Activated T-helper 1 cell treated with Interleukin-2 at 50 U/mL for 16 hours (primary cell): ENCODE measurements around the gene GON4L.
"Not testable (repeated sequence)": the region's sequence is repeated elsewhere in the genome, so short reads cannot be mapped to it uniquely, and the experiment has no call there.

Experiments used
- DNase-seq: peaks from one replicate; pipeline ENCODE4 v3.0.0-alpha.2; 2020; ENCODE audit warnings: low read depth

GON4L gene

GRCh38 chr1:155745284-155746228, 111.5 kb downstream of the GON4L start:
- peak; percentile 84 for DNase-seq

DNA sequence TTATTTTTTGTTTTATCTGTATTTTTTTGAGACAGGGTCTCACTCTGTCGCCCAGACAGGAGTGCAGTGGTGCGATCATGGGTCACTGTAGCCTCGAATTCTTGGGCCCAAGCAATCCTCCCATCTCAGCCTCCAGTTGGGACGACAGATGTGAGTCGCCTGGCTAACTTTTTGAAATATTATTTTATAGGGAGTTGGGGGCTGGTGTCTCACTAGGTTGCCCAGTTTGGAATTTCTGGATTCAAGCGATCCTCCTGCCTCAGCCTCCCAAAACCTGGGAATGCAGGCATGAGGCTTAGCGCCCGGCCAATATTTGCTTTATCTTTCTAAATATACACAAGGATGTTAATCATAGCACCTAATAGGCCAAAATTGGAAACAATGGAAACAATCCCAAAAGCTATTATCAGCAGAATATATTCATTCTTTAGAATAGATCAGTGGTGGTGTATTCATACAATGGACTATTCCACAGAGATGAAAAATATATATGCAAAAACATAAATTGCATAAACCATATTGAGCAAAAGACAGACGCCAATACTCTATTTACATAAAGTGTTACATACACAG, 112.2 kb downstream of the GON4L start:
- no peak for DNase-seq

- DNase-seq = no peak
Measured at GRCh38 chr1:155741908-155742307, 115.1 kb downstream of the GON4L start.

DNA sequence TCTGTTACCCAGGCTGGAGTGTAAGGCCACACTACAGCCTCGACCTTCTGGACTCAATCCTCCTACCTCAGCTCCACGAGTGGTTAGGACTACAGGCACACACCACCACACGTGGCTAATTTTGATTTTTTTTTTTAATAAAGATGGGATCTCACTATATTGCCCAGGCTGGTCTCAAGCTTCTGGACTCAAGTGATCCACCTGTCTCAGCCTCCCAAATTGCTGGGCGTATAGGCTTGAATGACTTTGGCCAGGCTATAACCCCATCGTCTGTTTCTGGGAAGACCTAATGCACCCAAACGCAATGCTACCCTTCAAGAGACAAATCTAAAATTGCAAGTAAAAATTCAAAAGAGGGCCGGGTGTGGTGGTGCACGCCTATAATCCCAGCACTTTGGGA, 116.0 kb downstream of the GON4L start:
- no peak for DNase-seq

DNA sequence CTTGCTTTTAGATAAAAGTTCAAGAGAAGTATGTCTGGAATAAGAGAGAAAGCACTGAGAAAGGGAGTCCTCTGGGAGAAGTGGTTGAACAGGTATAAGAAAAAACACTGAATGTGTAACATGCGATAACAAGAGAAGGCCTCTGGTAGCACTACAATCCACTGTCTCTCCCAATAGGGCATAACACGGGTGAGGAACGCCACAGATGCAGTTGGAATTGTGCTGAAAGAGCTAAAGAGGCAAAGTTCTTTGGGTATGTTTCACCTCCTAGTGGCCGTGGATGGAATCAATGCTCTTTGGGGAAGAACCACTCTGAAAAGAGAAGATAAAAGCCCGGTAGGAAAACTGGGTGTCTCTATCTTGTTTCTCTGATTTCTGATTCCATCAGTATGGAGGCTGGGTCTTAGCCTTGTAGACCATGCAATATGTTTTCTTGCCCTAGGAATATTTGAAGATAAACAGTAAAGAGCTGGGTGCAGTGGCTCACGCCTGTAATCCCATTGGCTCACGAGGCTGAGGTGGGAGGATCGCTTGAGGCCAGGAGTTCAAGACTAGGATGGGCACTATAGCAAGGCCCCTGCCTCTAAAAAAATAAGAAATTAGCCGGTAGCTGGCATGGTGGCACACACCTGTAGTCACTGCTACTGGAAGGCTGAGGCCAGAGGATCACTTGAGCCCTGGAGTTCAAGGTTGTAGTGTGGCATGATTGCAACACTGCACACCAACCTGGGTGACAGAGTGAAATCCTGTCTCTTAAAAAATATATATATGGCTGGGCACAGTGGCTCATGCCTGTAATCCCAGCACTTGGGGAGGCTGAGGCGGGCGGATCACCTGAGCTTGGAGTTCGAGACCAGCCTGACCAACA, 127.7 kb downstream of the GON4L start:
- no peak for DNase-seq

DNA sequence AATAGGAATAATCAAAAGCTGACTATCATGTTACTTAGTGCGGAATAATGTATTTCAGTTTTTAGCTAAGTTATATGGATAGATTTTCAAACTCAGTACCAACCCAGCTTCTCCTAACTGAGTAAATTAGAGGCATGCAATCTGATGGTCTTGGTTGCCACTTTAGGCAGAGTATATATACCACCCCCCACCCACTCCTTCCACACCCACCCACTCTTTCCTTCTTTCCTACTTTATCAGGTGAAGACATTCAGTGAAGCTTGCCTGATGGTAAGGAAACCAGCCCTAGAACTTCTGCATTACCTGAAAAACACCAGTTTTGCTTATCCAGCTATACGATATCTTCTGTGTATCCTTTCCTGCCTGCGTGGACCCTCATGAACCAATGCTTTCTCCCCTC, 131.9 kb downstream of the GON4L start:
- no peak for DNase-seq

GRCh38 chr1:155719703-155720102, 137.3 kb downstream of the GON4L start:
- no peak for DNase-seq

DNA sequence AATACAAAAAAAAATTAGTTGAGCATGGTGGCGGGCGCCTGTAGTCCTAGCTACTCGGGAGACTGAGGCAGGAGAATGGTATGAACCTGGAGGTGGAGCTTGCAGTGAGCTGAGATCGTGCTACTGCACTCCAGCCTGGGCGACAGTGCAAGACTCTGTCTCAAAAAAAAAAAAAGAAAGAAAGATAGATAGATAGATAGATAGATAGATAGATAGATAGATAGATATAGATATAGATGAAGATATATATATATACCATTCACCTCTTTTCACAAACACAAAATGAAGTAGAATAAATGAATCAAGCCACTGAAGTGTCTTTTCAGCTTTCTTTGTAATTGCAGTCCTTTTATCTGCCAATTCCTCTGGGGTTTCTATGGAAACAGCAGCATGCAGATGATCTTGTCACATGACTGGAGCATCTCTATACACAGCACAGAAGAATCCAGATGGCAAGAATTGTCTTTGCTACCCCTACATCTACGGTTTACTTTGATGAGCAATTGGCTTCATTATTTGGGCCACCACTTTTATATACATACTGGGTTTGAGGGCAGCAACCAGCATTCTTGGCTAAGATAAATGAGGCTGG, 138.4 kb downstream of the GON4L start:
- not testable (repeated sequence) for DNase-seq

DNA sequence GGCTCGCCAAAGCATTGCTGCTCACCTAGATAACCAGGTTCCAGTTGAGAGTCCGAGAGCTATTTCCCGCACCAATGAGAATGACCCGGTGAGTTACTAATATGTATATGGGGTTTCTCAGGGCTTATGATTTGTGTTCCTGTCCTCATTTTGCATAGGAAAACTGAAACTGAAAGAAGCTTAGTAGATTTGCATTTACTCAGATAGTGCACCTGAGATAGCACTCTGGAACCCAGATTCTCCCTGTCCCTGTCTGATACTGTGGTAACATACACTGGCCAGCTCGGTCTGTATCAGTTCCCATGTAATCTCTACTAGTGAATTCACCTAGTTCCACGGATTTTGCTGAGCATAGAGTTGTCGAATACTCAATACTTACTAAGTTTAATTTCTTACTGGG, 140.0 kb downstream of the GON4L start:
- no peak for DNase-seq

DNA sequence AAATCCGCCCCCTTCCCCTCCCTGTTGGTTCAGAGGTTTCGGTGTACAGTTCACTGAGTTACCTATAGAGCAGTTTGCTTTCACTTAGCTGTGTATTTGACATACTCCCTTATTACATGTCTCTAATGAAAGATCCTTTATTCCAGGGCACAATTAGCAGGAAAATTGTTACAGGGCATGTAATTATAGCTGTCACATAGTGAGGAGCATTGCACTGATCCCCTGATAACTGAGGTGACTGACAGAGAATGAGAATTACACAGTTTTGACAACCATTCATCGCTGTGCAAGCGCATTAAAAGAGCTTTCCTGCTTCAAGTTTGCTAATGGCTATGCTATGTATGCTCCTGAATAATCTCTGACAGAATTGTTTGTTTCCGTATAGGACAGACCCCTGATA, 141.2 kb downstream of the GON4L start:
- no peak for DNase-seq

DNA sequence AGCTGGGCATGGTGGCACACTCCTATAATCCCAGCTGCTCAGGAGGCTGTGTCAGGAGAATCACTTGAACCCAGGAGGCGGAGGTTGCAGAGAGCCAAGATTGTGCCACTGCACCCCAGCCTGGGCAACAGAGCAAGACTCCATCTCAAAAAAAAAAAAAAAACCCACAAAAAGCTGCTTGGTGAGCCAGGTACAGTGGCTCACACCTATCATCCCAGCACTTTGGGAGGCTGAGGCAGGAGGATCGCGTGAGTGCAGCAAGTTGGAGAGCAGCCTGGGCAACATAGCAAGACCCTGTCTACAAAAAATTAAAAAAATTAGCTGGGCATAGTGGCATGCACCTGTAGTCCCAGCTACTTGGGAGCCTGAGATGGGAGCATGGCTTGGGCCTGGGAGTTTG, 142.0 kb downstream of the GON4L start:
- DNase-seq = not testable (repeated sequence)

GRCh38 chr1:155713075-155713474, 143.9 kb downstream of the GON4L start:
- no peak for DNase-seq

DNA sequence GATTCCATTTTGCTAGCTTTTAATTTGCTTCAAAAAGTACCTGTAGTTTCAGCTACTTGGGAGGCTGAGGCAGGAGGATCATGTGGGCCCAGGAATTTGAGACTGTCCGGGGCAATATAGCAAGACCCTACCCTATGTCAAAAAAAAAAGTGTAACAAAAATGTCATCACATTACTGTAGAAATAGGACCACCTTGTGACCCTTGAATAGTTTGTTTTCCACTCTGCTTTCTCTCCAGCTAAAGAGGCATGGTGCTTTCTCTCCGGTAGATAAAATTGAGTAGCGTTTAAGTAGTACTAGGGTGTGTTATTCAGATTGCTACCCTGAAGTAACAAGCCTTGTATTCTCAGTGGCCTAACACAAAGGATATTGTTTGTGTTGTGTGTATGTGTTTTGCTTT, 144.4 kb downstream of the GON4L start:
- not testable (repeated sequence) for DNase-seq

GRCh38 chr1:155711457-155711856, 145.6 kb downstream of the GON4L start:
- DNase-seq = not testable (repeated sequence)

- no peak for DNase-seq
Measured at GRCh38 chr1:155709391-155709790, 147.6 kb downstream of the GON4L start.

- DNase-seq = no peak
Measured at GRCh38 chr1:155706139-155706538, 150.9 kb downstream of the GON4L start.

DNA sequence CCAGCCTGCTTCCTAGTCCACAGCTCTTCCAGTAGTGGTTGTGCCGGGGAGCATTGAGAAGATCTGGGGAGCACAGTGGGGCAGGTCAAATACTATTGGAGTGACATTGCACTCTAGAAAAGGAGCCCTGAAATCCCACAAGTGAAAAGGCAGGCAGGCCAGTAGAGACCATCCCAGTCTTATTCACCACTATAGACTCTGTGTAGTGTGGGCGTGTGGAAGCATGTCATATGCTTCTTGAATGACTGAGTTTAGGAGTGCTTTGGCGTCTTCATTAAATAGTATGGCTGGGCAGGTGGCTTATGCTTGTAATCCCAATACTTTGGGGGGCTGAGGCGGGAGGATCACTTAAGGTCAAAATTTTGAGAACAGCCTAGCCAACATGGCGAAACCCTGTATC, 152.6 kb downstream of the GON4L start:
- DNase-seq = not testable (repeated sequence)

GRCh38 chr1:155703216-155703615, 153.8 kb downstream of the GON4L start:
- DNase-seq = no peak

- DNase-seq = not testable (repeated sequence)
Measured at GRCh38 chr1:155701675-155702074, 155.3 kb downstream of the GON4L start.
